Neural cell (in vitro differentiated cells): ENCODE results near the gene SYT17. TPM values are rescaled to one million over a fixed set of nuclear protein-coding genes. Genes with fewer than 3 reads are reported as not detected.
A peak's percentile ranks its signal among the peaks of the same experiment; 100 is the strongest.

Experiments
- H2AFZ ChIP-seq: fragments of 200-600, 300-800 bp; sonication (generic), shearing (Covaris generic); 2 replicates; pipeline ENCODE4 v1.6.0; 2014; ENCODE audit warnings: low read depth, mild to moderate bottlenecking, antibody characterized with exemption, low read length, moderate library complexity
- H3F3A ChIP-seq: fragments of 200-600 bp; shearing (Covaris generic); 2 replicates; pipeline ENCODE4 v1.6.1; 2016; ENCODE audit warnings: mild to moderate bottlenecking, moderate library complexity, mixed read lengths, antibody characterized with exemption, low read length; ENCODE audit not compliant: insufficient read depth, poor library complexity, severe bottlenecking
- H3K27ac ChIP-seq: fragments of 200-600, 300-800 bp; sonication (generic), shearing (Covaris generic); 2 replicates; pipeline ENCODE4 v1.5.1; 2014; ENCODE audit warnings: mild to moderate bottlenecking, low read length, moderate library complexity
- H3K27me3 ChIP-seq: fragments of 300-800, 200-600 bp; sonication (generic), shearing (Covaris generic); 2 replicates; pipeline ENCODE4 v1.6.0; 2014; ENCODE audit warnings: mild to moderate bottlenecking, low read depth, low read length, moderate library complexity; ENCODE audit not compliant: insufficient read depth
- H3K36me3 ChIP-seq: fragments of 300-800, 200-600 bp; sonication (generic), shearing (Covaris generic); 2 replicates; pipeline ENCODE4 v1.5.1; 2014; ENCODE audit warnings: mild to moderate bottlenecking, antibody characterized with exemption, low read length, moderate library complexity; ENCODE audit not compliant: insufficient read depth
- H3K4me2 ChIP-seq: fragments of 300-800, 200-600 bp; sonication (generic), shearing (Covaris generic); 2 replicates; pipeline ENCODE4 v1.6.0; 2014; ENCODE audit warnings: mild to moderate bottlenecking, low read length
- H3K4me3 ChIP-seq: fragments of 300-800, 200-600 bp; sonication (generic), shearing (Covaris generic); 2 replicates; pipeline ENCODE4 v1.5.1; 2014; ENCODE audit warnings: mild to moderate bottlenecking, low read length, moderate library complexity
- H3K79me2 ChIP-seq: fragments of 200-600 bp; shearing (Covaris generic); replicated peaks from 2 replicates; pipeline ENCODE4 v1.6.0; 2014; ENCODE audit warnings: mild to moderate bottlenecking, low read length, moderate library complexity; ENCODE audit not compliant: insufficient read depth
- H3K9ac ChIP-seq: fragments of 300-800, 200-600 bp; sonication (generic), shearing (Covaris generic); 2 replicates; pipeline ENCODE4 v1.6.1; 2016; ENCODE audit warnings: mild to moderate bottlenecking, low read length, mixed read lengths
- H3K9me2 ChIP-seq: fragments of 200-600 bp; shearing (Covaris generic); 2 replicates; pipeline ENCODE4 v1.6.1; 2016; ENCODE audit warnings: mild to moderate bottlenecking, low read length, mixed read lengths; ENCODE audit not compliant: insufficient read depth
- H3K9me3 ChIP-seq: fragments of 200-600, 300-800 bp; sonication (generic), shearing (Covaris generic); 2 replicates; pipeline ENCODE4 v1.6.1; 2016; ENCODE audit warnings: mild to moderate bottlenecking, mixed run types, low read length, moderate library complexity, mixed read lengths
- H4K20me1 ChIP-seq: fragments of 200-600 bp; shearing (Covaris generic); 2 replicates; pipeline ENCODE4 v1.6.1; 2016; ENCODE audit warnings: mild to moderate bottlenecking, mixed run types; ENCODE audit not compliant: insufficient read depth
- EP300 ChIP-seq: fragments of 450-650 bp; conservative IDR thresholded peaks from 2 replicates; pipeline ENCODE4 v1.6.1; 2014; ENCODE audit warnings: antibody characterized with exemption, mild to moderate bottlenecking, moderate library complexity; ENCODE audit not compliant: poor library complexity, severe bottlenecking
- EZH2 ChIP-seq: fragments of 200-600, 300-800 bp; shearing (Covaris generic), sonication (generic); IDR thresholded peaks from 2 replicates; pipeline ENCODE4 v1.6.1; 2014; ENCODE audit warnings: antibody characterized with exemption, low read length, borderline replicate concordance, mild to moderate bottlenecking; ENCODE audit not compliant: insufficient read depth, poor library complexity, severe bottlenecking
- MXI1 ChIP-seq: fragments of 450-650 bp; conservative IDR thresholded peaks from 2 replicates; pipeline ENCODE4 v1.6.1; 2014; ENCODE audit warnings: antibody characterized with exemption, mild to moderate bottlenecking; ENCODE audit not compliant: poor library complexity, severe bottlenecking
- POLR2AphosphoS5 ChIP-seq: IDR thresholded peaks from 2 replicates; pipeline ENCODE4 v1.6.1; 2012
- RAD21 ChIP-seq: fragments of 450-650 bp; conservative IDR thresholded peaks from 2 replicates; pipeline ENCODE4 v1.6.1; 2014; ENCODE audit warnings: antibody characterized with exemption, mild to moderate bottlenecking, moderate library complexity
- SMC3 ChIP-seq: fragments of 450-650 bp; conservative IDR thresholded peaks from 2 replicates; pipeline ENCODE4 v1.6.1; 2014; ENCODE audit warnings: antibody characterized with exemption, mild to moderate bottlenecking, moderate library complexity; ENCODE audit not compliant: poor library complexity
- TAF1 ChIP-seq: IDR thresholded peaks from 2 replicates; pipeline ENCODE4 v1.6.1; 2012; ENCODE audit warnings: low read depth
- polyA plus RNA-seq: library from polyadenylated mRNA; depleted of rRNA; stranded (reverse); fragments of >200 nt; gene quantifications from 2 replicates; pipeline ENCODE4 v1.2.3, GENCODE V29; 2014
- TF ChIP-seq, protein P1 (sequence below): IDR thresholded peaks from 2 replicates; pipeline ENCODE4 v1.6.1; 2012; ENCODE audit warnings: borderline replicate concordance
- TF ChIP-seq, protein P2 (sequence below): fragments of 450-650 bp; IDR thresholded peaks from 2 replicates; pipeline ENCODE4 v1.5.1; 2014; ENCODE audit warnings: antibody characterized with exemption, mild to moderate bottlenecking, moderate library complexity; ENCODE audit not compliant: poor library complexity, severe bottlenecking

The SYT17 gene
- polyA plus RNA-seq, 1 donor from 2014 or later: 3.0 TPM

DNA sequence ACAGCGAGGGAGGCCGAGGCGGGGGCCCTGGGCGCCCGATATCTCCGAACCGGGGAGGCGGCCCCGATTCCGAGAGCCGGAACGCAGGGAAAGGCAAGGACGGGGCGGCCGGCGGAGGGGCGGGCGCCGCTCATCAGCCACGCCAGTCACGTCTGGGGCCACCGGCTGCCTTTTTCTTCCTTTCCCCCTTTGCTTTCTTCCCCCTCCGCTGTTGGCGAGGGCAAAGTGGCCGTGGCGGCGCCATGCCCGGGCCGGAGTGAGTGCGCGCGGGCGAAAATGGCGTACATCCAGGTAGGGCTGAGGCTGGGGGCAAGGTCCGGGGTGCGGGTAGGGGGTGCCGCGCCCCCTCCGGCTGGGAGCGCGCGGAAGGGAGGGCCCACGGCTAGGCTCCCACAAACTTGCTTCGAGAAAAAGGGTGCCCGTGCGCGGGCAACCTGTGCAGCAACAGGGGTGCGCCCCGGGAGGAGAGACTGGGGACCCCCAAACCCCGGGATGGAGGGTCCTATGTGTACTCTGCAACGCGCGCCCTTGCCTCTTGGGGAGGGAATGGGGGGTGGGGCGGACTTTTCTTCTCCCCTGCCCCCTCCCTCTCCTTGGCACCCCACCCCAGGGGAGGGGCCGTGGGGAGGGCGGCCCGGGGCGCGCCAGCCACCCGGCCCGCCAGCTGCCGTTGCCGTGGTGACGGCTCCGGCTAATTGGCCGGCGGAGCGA lies 486 bp downstream of the SYT17 start:
- Histone ChIP-seq H3K9ac (peak overlapping the region; percentile 53), H3K9me3 (no peaks in the 10 kb centered on the region), H3K27me3 (peaks cover 9% of the 10 kb centered on the region), H3F3A (no peaks in the 10 kb centered on the region), H3K36me3 (no peaks in the 10 kb centered on the region), H3K9me2 (no peaks in the 10 kb centered on the region), H2AFZ (peak overlapping the region; percentile 45), H3K4me2 (peak overlapping the region; percentile 14), H4K20me1 (no peaks in the 10 kb centered on the region), H3K27ac (no peak overlapping the region), H3K79me2 (no peaks in the 10 kb centered on the region), H3K4me3 (peak overlapping the region; percentile 77)
- no peak for TF ChIP-seq EP300
- no peak for TF ChIP-seq MXI1
- TF ChIP-seq RAD21: no peak
- TF ChIP-seq POLR2AphosphoS5: no peak
- TF ChIP-seq, protein P1, sequence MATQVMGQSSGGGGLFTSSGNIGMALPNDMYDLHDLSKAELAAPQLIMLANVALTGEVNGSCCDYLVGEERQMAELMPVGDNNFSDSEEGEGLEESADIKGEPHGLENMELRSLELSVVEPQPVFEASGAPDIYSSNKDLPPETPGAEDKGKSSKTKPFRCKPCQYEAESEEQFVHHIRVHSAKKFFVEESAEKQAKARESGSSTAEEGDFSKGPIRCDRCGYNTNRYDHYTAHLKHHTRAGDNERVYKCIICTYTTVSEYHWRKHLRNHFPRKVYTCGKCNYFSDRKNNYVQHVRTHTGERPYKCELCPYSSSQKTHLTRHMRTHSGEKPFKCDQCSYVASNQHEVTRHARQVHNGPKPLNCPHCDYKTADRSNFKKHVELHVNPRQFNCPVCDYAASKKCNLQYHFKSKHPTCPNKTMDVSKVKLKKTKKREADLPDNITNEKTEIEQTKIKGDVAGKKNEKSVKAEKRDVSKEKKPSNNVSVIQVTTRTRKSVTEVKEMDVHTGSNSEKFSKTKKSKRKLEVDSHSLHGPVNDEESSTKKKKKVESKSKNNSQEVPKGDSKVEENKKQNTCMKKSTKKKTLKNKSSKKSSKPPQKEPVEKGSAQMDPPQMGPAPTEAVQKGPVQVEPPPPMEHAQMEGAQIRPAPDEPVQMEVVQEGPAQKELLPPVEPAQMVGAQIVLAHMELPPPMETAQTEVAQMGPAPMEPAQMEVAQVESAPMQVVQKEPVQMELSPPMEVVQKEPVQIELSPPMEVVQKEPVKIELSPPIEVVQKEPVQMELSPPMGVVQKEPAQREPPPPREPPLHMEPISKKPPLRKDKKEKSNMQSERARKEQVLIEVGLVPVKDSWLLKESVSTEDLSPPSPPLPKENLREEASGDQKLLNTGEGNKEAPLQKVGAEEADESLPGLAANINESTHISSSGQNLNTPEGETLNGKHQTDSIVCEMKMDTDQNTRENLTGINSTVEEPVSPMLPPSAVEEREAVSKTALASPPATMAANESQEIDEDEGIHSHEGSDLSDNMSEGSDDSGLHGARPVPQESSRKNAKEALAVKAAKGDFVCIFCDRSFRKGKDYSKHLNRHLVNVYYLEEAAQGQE: no peak
- no peak for TF ChIP-seq TAF1
- TF ChIP-seq, protein P2, sequence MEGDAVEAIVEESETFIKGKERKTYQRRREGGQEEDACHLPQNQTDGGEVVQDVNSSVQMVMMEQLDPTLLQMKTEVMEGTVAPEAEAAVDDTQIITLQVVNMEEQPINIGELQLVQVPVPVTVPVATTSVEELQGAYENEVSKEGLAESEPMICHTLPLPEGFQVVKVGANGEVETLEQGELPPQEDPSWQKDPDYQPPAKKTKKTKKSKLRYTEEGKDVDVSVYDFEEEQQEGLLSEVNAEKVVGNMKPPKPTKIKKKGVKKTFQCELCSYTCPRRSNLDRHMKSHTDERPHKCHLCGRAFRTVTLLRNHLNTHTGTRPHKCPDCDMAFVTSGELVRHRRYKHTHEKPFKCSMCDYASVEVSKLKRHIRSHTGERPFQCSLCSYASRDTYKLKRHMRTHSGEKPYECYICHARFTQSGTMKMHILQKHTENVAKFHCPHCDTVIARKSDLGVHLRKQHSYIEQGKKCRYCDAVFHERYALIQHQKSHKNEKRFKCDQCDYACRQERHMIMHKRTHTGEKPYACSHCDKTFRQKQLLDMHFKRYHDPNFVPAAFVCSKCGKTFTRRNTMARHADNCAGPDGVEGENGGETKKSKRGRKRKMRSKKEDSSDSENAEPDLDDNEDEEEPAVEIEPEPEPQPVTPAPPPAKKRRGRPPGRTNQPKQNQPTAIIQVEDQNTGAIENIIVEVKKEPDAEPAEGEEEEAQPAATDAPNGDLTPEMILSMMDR: no peak
- no peak for TF ChIP-seq SMC3
- no peak for TF ChIP-seq EZH2

DNA sequence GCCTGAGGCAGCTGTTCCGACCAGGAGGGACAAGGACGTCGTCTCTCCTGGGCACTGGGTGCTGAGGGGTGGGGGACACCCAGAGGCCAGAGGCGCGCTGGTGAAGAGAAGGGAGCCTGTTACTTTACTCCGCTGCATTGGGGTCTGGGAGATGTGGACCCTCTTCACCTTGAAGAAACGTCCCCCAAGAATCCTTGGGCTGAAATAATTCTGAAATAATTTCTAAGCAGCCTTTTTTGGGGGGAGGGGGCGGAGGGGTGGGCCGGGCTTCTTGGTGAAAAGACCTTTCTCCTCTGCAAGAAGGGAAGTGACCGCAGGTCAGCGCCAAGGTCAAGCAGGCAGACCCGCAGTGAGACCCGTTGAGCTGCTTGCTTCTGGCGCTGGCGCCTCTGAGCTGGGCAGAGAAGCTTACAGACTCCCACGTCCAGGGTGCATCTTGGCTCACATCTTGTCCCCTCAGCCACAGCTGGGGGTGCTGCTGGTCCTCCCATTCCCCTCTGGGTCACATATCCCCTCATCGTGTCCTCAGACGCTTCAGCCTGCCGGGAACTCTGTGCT lies 1.1 kb downstream of the SYT17 start:
- Histone ChIP-seq H3K27me3 (peaks cover 9% of the 10 kb centered on the region), H4K20me1 (no peaks in the 10 kb centered on the region), H3K36me3 (no peaks in the 10 kb centered on the region), H3K27ac (no peak overlapping the region), H3K4me2 (no peak overlapping the region), H3F3A (no peaks in the 10 kb centered on the region), H3K9me3 (no peaks in the 10 kb centered on the region), H3K4me3 (peak overlapping the region; percentile 77), H3K9me2 (no peaks in the 10 kb centered on the region), H3K79me2 (no peaks in the 10 kb centered on the region), H3K9ac (peak overlapping the region; percentile 53), H2AFZ (no peak overlapping the region)
- no peak for TF ChIP-seq RAD21
- TF ChIP-seq EP300: no peak
- no peak for TF ChIP-seq EZH2
- TF ChIP-seq, protein P2: no peak
- no peak for TF ChIP-seq POLR2AphosphoS5
- no peak for TF ChIP-seq TAF1
- TF ChIP-seq, protein P1: no peak
- TF ChIP-seq SMC3: no peak
- no peak for TF ChIP-seq MXI1
